Mononuclear cell (primary cell): Measurements from ENCODE around the gene RPSA. TPM values are rescaled to one million over a fixed set of nuclear protein-coding genes. Genes with fewer than 3 reads are reported as not detected.
"Not testable (repeated sequence)": the region's sequence is repeated elsewhere in the genome, so short reads cannot be mapped to it uniquely, and the experiment has no call there.

Source experiments
- H3K27me3 ChIP-seq: 2 replicates; pipeline ENCODE4 v1.6.0; 2011; ENCODE audit warnings: low read length, control low read depth; ENCODE audit not compliant: insufficient read depth
- H3K4me1 ChIP-seq: 2 replicates; pipeline ENCODE4 v1.5.1; 2011; ENCODE audit warnings: mild to moderate bottlenecking, low read length, control low read depth; ENCODE audit not compliant: insufficient read depth
- H3K4me3 ChIP-seq: 2 replicates; pipeline ENCODE4 v1.5.1; 2011; ENCODE audit warnings: mild to moderate bottlenecking, low read length, moderate library complexity
- H3K9me3 ChIP-seq: 2 replicates; pipeline ENCODE4 v1.5.1; 2011; ENCODE audit warnings: low read depth, mild to moderate bottlenecking, control low read depth, low read length
- total RNA-seq: library from RNA; depleted of rRNA; stranded (reverse); fragments of >200 nt; gene quantifications from one replicate; pipeline ENCODE4 v1.2.3, GENCODE V29; 2012

RPSA gene
- total RNA-seq, 1 donor: 2,107 TPM

- Histone ChIP-seq H3K4me3 (no peak overlapping the region), H3K27me3 (no peaks in the 10 kb centered on the region), H3K9me3 (no peaks in the 10 kb centered on the region), H3K4me1 (no peaks in the 10 kb centered on the region)
Observed at GRCh38 chr3:39448506-39449233, 42.1 kb downstream of the RPSA start.

DNA sequence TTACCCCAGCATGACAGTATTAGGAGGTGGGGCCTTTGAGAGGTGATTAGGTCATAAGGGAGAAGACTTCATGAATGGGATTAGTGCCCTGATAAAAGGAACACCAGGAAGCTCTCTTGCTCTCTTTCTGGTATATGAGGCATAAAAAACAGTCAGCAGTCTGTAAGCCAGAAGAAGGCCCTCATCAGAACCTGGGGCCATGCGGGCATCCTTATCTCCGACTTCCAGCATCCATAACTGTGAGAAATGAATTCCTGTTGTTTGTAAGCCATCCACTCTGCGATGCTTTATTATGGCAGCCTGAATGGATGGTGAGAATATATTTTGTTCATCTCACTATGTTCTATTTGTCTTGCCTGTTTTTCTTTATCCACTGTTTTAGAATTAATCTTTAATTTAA, 43.3 kb downstream of the RPSA start:
- H3K27me3 ChIP-seq: no peaks in the 10 kb centered on the region
- H3K4me3 ChIP-seq: no peak overlapping the region
- H3K4me1 ChIP-seq: no peaks in the 10 kb centered on the region
- no peaks in the 10 kb centered on the region for H3K9me3 ChIP-seq

- H3K9me3 ChIP-seq: no peaks in the 10 kb centered on the region
- no peaks in the 10 kb centered on the region for H3K4me1 ChIP-seq
- H3K4me3 ChIP-seq: no peak overlapping the region
- H3K27me3 ChIP-seq: no peaks in the 10 kb centered on the region
Observed at GRCh38 chr3:39453134-39453533, 46.6 kb downstream of the RPSA start.

DNA sequence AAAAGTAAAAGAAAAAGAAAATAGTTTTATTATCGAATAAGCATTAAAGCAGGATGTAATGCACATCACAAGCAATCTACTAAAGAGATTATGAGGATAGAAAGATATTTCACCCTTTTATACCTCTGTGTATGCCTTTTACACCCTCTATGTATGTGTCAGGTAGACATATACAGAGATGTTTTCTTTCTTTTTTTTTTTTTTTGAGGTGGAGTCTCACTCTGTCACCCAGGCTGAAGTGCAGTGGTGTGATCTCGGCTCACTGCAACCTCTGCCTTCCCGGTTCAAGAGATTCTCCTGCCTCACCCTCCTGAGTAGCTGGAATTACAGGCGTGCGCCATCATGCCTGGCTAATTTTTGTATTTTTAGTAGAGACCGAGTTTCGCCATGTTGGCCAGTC, 47.4 kb downstream of the RPSA start:
- not testable (repeated sequence) for H3K27me3 ChIP-seq, H3K4me1 ChIP-seq, H3K9me3 ChIP-seq, H3K4me3 ChIP-seq

- no peaks in the 10 kb centered on the region for H3K4me1 ChIP-seq
- no peaks in the 10 kb centered on the region for H3K9me3 ChIP-seq
- no peak overlapping the region for H3K4me3 ChIP-seq
- H3K27me3 ChIP-seq: no peaks in the 10 kb centered on the region
Observed at GRCh38 chr3:39454591-39455217, 48.2 kb downstream of the RPSA start.

- Histone ChIP-seq H3K4me1 (no peaks in the 10 kb centered on the region), H3K4me3 (no peak overlapping the region), H3K27me3 (no peaks in the 10 kb centered on the region), H3K9me3 (no peaks in the 10 kb centered on the region)
Observed at GRCh38 chr3:39456159-39456558, 49.6 kb downstream of the RPSA start.

DNA sequence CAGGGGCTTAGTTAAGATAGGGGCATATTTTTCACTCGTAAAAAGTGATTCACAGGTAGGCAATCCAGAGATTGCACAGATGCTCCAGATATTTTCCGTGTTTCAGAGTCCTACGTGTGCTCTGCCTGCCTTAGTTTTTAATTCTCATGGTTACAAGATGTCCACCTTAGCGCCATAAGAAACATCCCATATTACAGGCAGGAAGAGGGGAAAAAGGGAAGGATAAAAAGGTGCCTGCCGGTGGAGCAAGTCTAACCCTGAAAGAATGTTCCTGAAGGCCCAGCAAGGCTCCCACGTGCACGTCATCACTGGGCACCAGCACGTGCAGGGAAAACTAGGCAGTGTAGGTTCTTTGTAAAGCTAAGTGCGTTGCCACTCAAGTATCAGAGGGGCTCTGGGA, 50.8 kb downstream of the RPSA start:
- no peaks in the 10 kb centered on the region for H3K4me1 ChIP-seq
- H3K9me3 ChIP-seq: no peaks in the 10 kb centered on the region
- H3K4me3 ChIP-seq: no peak overlapping the region
- H3K27me3 ChIP-seq: no peaks in the 10 kb centered on the region

DNA sequence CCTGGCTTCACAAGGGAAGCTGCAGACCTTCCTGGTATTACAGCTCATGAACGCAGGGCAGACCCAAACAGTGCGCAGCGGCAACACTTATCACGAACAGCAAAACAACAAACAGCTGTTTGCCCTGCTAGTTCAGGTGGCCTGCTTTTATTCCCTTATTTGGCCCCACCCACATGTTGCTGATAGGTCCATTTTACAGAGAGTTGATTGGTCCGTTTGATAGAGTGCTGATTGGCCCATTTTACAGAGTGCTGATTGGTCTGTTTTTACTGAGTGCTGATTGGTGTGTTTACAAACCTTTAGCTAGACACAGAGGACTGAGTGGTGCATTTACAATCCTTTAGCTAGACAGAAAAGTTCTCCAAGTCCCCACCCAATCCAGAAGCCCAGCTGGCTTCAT, 52.1 kb downstream of the RPSA start:
- not testable (repeated sequence) for H3K4me1 ChIP-seq, H3K4me3 ChIP-seq, H3K27me3 ChIP-seq, H3K9me3 ChIP-seq

- Histone ChIP-seq H3K27me3 (no peaks in the 10 kb centered on the region), H3K9me3 (no peaks in the 10 kb centered on the region), H3K4me3 (no peak overlapping the region), H3K4me1 (no peaks in the 10 kb centered on the region)
Observed at GRCh38 chr3:39460677-39461076, 54.2 kb downstream of the RPSA start.

Other genes with a start within 250 kb of the RPSA start
- under 0.01 TPM for gene XIRP1, start 214.1 kb upstream of the RPSA start, total RNA-seq
- gene CX3CR1, start 126.7 kb upstream of the RPSA start, total RNA-seq: 5.7 TPM
- gene CCR8, start 77.0 kb upstream of the RPSA start, total RNA-seq: 2.2 TPM
- 25.7 TPM for gene SLC25A38, start 23.4 kb upstream of the RPSA start, total RNA-seq
- 0.10 TPM for gene MOBP, start 61.0 kb downstream of the RPSA start, total RNA-seq